Esophagus squamous epithelium (tissue), 5 donors: ENCODE measurements around the gene PLXNB1. TPM values are rescaled to one million over a fixed set of nuclear protein-coding genes. Genes with fewer than 3 reads are reported as not detected.

ENCODE experiments used
- DNase-seq: peaks from one replicate; lab custom pipeline; 2025; lab: John Stamatoyannopoulos, UW
- H3K27ac ChIP-seq, 4 donors: fragments of 200-600 bp; sonication (generic); one replicate each; pipeline ENCODE4 v1.5.1; 2016 to 2019; ENCODE audit warnings: mild to moderate bottlenecking in 1 of 4
- H3K27me3 ChIP-seq, 4 donors: fragments of 200-600 bp; sonication (generic); 1 replicate in 3 of 4; 2 replicates in 1 of 4; pipeline versions ENCODE4 v1.5.1 to v1.6.0; 2017 to 2021; ENCODE audit warnings: antibody characterized with exemption in 1 of 4
- H3K36me3 ChIP-seq, 3 donors: fragments of 200-600 bp; sonication (generic); one replicate each; pipeline ENCODE4 v1.5.1; 2016 to 2019
- H3K4me1 ChIP-seq, 3 donors: fragments of 200-600 bp; sonication (generic); one replicate each; pipeline ENCODE4 v1.5.1; 2017 to 2019
- H3K4me3 ChIP-seq, 4 donors: fragments of 200-600 bp; sonication (generic); 1 replicate in 3 of 4; 2 replicates in 1 of 4; pipeline ENCODE4 v1.5.1; 2016 to 2019; ENCODE audit warnings: mild to moderate bottlenecking in 2 of 4, moderate library complexity in 1 of 4
- H3K9me3 ChIP-seq, 3 donors: fragments of 200-600 bp; sonication (generic); one replicate each; pipeline ENCODE4 v1.5.1; 2016 to 2019
- POLR2A ChIP-seq, 4 donors: fragments of 450-650 bp; IDR thresholded peaks; one replicate each; pipeline ENCODE4 v1.6.1; 2017; ENCODE audit warnings: antibody characterized with exemption in 4 of 4, mild to moderate bottlenecking in 4 of 4, moderate library complexity in 3 of 4
- whole genome bisulfite sequencing, 2 donors: methylation state at CpG; one replicate each; pipeline ENCODE4 v1.1.5; 2018; 5-methylcytosine and 5-hydroxymethylcytosine counted together
- intact Hi-C: fragments of 100-400 bp; cut with DNase I; formaldehyde crosslinking; loops from one replicate; pipeline ENCODE4 v1.15.0; 2022
- total RNA-seq, 4 donors: library from RNA; depleted of rRNA; stranded (reverse); fragments of >200 nt; gene quantifications; one replicate each; pipeline ENCODE4 v1.1.0, GENCODE V29; 2016
- TF ChIP-seq, protein P1 (sequence below), 6 experiments: fragments of 450-650 bp in 4 of 6; fragments of 200-600 bp in 2 of 6; sonication (generic) in 2 of 6; IDR thresholded peaks; one replicate each; pipeline ENCODE4 v1.5.1; 2016 to 2019; ENCODE audit warnings: antibody characterized with exemption in 6 of 6, mild to moderate bottlenecking in 4 of 6, moderate library complexity in 4 of 6
- donor health status: DM: yes; HTN: yes; CAD: no.

PLXNB1 gene
- total RNA-seq, 4 donors from 2014 or later, result 57.7 to 215 (median 128) TPM

DNA sequence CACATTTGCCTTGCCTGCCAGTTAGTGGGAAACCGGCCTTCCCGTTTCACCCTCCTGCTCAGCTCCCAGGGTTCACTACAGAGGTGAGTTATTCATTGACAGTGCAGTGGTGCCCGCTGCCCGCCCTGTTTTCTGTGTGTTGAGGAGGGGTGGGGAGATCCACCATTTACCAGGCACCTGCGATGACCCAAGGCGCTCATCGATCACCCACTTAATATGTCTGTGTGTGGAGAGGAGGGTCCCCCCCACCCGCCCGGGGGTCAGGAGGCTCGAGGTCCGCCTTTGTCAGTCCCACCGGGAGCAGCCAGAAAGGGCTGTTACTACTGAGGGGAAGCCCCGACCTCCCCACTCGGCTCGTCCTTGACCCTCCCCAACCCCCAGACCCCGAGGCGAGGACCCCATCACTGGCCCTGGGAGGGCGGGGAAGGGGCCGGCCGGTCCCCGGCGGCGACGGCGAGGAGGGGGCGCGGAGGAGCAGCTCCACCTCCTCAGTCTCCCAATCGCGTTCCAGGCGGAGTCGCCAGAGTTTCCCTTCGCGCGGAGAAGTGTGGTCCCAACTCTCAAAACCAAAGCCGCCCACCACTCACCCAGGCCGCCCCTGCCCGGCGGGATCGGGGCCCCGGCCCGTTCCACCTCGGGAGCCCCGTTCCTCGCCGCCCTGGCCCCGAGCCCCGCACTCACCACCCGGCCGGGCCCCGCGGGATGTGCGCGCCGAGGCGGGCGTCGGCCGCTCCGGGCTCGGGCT is 1.1 kb downstream of the PLXNB1 start:
- DNase-seq, result no peak
- Histone ChIP-seq H3K27me3 (no peaks in the 10 kb centered on the region), H3K9me3 (no peaks in the 10 kb centered on the region), H3K4me3 (peak overlapping the region; percentile 67 to 90 (median 82)), H3K4me1 (peaks cover 59 to 93% (median 72%) of the 10 kb centered on the region in 3 donors), H3K27ac (peak overlapping the region; percentile 95 to 98 (median 96)), H3K36me3 (peaks cover 0 to 27% (median 2%) of the 10 kb centered on the region in 3 donors)
- intact Hi-C loops, result no loop called here
- TF ChIP-seq, protein P1, sequence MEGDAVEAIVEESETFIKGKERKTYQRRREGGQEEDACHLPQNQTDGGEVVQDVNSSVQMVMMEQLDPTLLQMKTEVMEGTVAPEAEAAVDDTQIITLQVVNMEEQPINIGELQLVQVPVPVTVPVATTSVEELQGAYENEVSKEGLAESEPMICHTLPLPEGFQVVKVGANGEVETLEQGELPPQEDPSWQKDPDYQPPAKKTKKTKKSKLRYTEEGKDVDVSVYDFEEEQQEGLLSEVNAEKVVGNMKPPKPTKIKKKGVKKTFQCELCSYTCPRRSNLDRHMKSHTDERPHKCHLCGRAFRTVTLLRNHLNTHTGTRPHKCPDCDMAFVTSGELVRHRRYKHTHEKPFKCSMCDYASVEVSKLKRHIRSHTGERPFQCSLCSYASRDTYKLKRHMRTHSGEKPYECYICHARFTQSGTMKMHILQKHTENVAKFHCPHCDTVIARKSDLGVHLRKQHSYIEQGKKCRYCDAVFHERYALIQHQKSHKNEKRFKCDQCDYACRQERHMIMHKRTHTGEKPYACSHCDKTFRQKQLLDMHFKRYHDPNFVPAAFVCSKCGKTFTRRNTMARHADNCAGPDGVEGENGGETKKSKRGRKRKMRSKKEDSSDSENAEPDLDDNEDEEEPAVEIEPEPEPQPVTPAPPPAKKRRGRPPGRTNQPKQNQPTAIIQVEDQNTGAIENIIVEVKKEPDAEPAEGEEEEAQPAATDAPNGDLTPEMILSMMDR (IDR thresholded peaks at IDR 0.05), result no peak
- TF ChIP-seq POLR2A (IDR thresholded peaks at IDR 0.05), result peak in 2 of 4 donors; percentile 62 to 82
- WGBS, 2 donors, result 18% methylated on average over 3 of the region's 60 CpGs; no CpG with 5 or more reads in 1 of the 2 donors

DNA sequence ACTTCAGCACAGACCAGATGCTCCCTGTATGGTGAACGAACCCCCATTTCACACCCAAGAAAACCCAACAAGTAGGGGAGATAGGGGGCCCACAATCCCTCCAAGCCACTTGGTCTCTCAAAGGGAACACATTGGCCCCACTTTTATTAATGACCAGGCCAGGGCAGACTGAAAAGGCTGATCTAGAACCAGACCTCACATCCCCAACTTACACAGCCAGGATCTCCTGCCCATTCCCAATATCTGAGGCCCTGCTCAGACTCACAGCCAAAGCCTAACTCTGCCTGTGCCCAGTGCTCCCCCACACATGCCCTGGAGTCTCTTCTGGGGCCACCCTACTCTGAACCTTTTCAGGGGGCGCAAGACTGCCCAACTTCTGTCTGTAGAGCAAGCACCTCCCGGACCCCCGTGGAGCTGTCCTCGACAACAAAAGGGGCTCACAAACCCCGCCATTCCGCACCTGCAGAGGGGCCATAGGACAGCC is 1.8 kb downstream of the PLXNB1 start:
- 24% methylated on average over 6 of the region's 7 CpGs; no CpG with 5 or more reads in 1 of the 2 donors for WGBS, 2 donors
- H3K27me3 ChIP-seq, result no peaks in the 10 kb centered on the region
- peaks cover 5 to 27% (median 9%) of the 10 kb centered on the region in 3 donors for H3K36me3 ChIP-seq
- TF ChIP-seq, protein P1 (IDR thresholded peaks at IDR 0.05), result no peak
- no peak for TF ChIP-seq POLR2A (IDR thresholded peaks at IDR 0.05)
- peak overlapping the region; percentile 95 to 98 (median 96) for H3K27ac ChIP-seq
- peaks cover 59 to 93% (median 72%) of the 10 kb centered on the region in 3 donors for H3K4me1 ChIP-seq
- DNase-seq, result no peak
- no peaks in the 10 kb centered on the region for H3K9me3 ChIP-seq
- H3K4me3 ChIP-seq, result peak overlapping the region; percentile 67 to 90 (median 82)
- intact Hi-C loops, result no loop called here

DNA sequence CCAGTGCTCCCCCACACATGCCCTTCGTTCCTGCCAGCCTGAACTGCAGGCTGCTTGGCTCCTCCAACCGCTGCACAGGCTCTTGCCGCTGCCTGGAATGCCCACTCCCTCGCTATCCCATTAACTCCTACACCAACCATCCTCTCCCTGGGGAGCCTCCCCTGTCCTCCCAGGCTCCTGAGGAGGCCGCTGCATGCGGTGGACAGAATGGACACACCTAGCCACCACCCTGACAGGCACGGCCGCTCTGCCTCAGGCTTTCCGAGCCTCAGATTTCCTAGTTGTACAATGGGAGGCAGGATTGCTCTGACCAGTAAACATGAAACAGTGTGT is 2.3 kb downstream of the PLXNB1 start:
- no peak for TF ChIP-seq POLR2A (IDR thresholded peaks at IDR 0.05)
- TF ChIP-seq, protein P1 (IDR thresholded peaks at IDR 0.05), result no peak
- no peak for DNase-seq
- Histone ChIP-seq H3K4me1 (peaks cover 60 to 93% (median 72%) of the 10 kb centered on the region in 3 donors), H3K36me3 (peaks cover 8 to 28% (median 13%) of the 10 kb centered on the region in 3 donors), H3K4me3 (peak overlapping the region; percentile 67 to 90 (median 82)), H3K27ac (peak overlapping the region; percentile 95 to 98 (median 96)), H3K27me3 (no peaks in the 10 kb centered on the region), H3K9me3 (no peaks in the 10 kb centered on the region)
- intact Hi-C loops, result no loop called here
- 36 to 60% methylated on average over 7 to 9 of the region's 9 CpGs for WGBS, 2 donors

DNA sequence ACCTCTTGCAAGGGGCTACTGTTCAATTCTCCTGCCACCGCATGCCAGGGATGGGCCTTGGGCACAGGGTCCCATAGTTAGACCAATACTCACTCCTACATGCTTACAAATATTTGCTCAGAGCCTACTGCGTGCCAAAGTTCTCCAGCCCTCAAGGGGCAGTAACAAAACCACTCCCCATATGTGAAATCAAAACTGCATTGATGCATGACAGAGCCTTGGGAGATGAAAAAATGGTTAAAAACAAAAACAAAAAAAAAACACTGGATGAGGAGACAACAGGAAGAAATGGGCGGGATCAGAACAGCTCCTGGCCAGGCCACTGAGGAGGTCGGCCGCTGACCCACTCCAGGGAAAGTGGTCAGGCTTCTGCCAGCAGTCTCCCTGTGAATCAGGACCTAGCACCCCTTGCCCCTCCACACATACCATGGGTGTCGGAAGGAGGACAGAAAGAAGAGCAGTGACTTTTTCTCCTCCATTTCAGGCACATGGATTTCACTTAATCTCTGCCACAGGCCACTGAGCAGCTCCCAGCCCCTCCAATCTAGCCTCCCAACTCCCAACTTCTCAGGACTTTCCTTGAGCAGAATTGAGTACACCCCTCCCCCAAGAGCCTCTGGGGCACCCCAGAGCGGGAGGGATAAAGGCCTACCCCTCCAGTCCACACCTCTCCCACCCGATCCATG is 2.8 kb downstream of the PLXNB1 start:
- TF ChIP-seq, protein P1 (IDR thresholded peaks at IDR 0.05), result no peak
- no peak for TF ChIP-seq POLR2A (IDR thresholded peaks at IDR 0.05)
- H3K4me3 ChIP-seq, result peak overlapping the region; percentile 67 to 90 (median 82)
- no peaks in the 10 kb centered on the region for H3K9me3 ChIP-seq
- H3K36me3 ChIP-seq, result peaks cover 8 to 33% (median 13%) of the 10 kb centered on the region in 3 donors
- intact Hi-C loops, result no loop called here
- DNase-seq, result no peak
- peaks cover 61 to 93% (median 73%) of the 10 kb centered on the region in 3 donors for H3K4me1 ChIP-seq
- 20 to 32% methylated on average over 7 to 8 of the region's 8 CpGs for WGBS, 2 donors
- H3K27ac ChIP-seq, result peak overlapping the region; percentile 95 to 98 (median 96)
- no peaks in the 10 kb centered on the region for H3K27me3 ChIP-seq
